Stimulated activated CD4-positive, alpha-beta T cell treated with anti-CD3 and anti-CD28 coated beads, Interleukin-12 subunit alpha, Interleukin-12 subunit beta, amount 100 ng/mL, for 48 hours (primary cell): ENCODE measurements around the gene MORF4L2.
"Not testable (repeated sequence)": the region's sequence is repeated elsewhere in the genome, so short reads cannot be mapped to it uniquely, and the experiment has no call there.

Experiments
- DNase-seq, 3 donors: peaks; one replicate each; pipeline ENCODE4 v3.0.0-alpha.2; 2020; ENCODE audit warnings: low read depth in 2 of 3, low spot score in 1 of 3

Gene MORF4L2

DNA sequence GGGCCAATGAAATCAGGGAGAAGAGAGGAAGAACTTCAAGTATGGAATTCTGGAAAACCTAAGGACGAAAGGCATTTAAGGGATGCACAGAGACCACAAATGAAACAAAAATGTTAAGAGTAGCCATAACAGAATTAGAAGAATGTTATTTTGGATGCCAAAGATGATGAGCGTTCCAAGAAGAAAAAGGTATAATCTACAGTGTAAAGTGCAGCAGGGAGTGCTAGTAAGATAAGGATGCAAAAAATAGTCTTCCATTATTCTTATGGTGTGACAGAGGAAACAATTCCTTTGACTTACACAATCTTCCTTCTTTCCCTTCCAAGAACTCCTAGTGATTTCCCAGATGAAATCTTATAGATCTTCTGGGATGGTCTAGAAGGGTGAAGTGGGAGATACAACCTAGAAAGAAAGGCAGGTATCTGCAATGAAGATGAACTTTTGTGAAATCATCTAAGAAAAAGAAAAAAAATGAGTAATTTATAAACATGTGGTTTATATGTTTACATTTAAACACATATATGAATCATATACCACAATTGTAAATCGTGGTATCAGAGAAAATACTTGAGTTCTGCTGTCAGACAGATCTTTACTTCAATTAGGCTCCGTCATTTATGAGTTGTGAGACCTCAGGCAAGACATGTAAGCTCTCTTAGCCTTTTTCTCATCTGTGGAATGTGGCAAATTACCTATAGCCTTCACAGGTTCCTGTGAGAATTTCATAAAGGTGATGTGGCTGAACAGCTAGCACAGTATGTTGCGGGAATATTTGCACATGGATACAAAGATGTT is 8.1 kb downstream of the MORF4L2 start:
- no peak for DNase-seq

DNA sequence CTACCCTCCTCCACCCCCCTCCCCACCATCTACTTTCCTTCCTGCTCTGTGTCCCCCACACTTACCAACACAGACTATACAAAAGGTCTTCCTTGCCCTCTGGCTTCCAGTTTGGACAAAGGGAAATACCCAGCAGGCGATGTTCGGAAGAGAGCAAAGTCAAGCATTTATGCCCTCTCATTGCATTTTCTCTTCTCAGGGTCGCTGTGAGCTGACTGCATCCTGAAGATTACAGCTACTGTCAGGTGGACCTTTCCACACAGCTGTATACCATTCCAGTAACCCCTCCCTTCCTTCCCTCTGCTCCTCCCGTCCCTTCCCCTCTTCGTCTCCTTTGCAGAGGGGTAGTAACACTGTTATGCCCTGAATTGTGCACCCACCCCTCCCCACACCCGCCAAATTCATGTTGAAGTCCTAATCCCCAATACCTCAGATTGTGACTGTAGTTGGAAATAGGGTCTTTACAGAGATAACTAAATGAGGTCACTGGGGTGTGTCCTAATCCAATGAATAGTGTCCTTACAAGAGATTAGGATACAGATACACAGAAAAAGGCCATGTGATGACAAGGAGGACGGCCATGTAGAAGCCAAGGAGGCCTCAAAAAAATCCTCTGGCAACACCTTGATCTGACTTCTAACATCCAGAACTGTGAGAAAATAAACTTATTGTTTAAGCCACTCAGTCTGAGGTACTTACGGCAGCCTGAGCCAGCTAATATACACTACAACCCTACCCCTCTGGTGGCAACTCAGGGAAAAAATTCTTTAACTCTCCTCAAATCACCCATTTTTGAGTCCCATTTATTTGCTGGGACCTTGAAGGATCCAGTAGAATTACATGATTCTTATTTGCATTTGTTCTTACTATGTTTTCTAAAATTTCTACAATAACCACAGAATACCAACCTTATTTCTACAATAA is 11.7 kb downstream of the MORF4L2 start:
- no peak for DNase-seq

DNA sequence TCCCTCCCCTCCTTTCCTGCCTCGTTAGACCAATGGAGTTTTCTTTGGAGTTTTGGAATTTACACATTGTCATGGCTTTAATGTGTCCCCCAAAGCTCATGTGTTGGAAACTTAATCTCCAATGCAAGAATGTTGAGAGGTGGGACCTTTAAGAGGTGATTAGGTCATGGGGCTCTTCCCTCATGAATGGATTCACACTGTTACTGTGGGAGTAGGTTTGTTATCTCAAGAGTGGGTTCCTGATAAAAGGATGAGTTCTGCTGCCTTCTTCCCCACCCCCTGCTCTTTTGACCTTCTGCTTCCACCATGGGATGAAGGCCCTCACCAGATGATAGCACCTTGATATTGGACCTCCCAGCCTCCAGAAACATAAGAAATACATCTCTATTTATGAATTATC is 16.8 kb downstream of the MORF4L2 start:
- DNase-seq: no peak

DNA sequence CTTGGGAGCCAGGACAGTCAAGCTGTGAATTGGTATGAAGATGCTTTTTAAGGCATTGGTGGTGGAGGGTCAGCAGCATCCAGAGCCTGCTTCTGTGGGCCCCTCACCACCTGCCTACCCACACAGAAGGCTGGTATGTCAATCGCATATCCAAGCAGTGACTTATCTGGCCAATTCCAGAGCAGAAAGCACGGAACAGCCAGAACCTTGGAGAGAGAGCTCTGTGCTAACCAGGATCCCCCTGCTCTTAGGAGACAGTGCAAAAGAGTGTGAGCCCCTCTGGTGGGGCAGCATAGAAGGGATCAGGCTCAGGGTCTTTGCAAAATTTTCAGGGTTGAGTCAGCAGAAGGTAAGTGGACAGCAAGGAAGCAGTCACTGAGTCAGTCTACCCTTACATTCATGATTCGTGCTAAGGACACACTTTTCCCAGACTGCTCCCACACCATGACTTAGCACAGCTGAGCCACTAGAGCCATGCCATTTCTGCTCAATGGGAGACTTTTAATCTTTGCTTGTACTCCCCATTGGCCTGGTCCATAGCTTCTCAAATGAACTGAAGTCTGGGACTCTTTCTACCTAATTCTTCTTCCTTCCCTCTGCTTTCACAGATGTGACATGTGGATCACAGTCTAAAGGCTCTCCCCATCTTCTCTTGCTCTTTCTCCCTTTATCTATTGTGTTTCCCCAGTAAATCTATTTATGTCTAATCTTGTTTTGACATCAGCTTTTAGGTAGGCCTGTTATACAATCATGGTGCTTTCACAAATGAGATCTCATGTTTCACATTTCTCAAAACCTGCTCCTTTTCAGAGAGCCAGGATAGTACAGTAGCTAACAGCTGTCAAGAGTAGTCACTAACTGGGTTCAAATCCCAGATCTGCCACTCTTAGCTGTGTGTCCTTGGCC is 20.0 kb downstream of the MORF4L2 start:
- DNase-seq: no peak

DNA sequence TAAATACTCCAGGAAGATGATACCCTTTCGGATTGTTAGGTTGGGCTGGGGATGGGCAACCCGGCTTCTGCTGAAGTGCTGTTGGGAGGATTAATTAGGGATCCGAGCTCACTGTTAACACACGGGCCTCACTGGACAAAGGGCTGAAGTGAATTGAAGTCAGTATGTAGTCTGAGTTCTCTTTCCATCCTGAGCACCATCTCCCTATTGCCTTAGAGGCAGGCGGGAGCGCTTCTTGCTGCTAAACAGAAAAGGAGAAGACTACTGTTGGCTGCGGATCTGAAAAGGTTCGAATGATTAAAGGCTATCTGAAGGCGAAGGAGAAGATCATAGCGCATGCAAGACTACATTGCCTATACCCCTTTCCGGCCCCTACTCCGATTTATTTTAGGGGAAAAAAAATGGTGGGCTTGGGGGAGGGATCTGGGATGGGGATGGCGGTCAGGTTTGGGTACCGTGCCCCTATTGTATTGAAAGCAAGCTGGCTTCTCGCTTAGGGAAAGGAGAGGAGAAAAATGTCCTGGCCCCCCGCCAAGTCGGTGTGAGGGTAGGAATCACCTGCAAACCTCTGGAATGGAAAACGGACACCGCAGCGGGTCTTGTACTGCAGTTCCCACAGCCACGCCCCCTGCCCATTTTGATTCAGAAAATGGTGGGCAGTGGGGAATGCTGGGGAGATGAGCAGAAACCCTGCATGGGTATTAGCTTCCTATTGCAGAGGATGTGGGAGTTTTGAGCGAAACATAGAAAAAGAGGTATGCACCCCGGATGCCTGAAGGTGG is 22.3 kb downstream of the MORF4L2 start:
- DNase-seq: no peak

DNA sequence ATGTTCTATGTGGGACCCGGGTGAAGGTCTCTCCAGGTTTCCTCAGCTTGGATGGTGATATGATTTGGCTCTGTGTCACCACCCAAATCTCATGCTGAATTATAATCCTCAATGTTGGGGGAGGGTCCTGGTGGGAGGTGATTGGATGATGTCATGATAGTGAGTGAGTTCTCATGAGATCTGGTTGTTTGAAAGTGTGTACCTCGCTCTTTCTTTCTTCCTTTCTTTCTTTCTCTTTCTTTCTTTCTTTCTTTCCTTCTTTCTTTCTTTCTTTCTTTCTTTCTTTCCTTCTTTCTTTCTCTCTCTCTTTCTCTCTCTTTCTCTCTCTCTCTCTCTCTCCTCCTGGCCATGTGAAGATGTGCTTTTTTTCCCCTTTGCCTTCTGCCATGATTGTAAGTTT is 27.0 kb downstream of the MORF4L2 start:
- DNase-seq: not testable (repeated sequence)

DNA sequence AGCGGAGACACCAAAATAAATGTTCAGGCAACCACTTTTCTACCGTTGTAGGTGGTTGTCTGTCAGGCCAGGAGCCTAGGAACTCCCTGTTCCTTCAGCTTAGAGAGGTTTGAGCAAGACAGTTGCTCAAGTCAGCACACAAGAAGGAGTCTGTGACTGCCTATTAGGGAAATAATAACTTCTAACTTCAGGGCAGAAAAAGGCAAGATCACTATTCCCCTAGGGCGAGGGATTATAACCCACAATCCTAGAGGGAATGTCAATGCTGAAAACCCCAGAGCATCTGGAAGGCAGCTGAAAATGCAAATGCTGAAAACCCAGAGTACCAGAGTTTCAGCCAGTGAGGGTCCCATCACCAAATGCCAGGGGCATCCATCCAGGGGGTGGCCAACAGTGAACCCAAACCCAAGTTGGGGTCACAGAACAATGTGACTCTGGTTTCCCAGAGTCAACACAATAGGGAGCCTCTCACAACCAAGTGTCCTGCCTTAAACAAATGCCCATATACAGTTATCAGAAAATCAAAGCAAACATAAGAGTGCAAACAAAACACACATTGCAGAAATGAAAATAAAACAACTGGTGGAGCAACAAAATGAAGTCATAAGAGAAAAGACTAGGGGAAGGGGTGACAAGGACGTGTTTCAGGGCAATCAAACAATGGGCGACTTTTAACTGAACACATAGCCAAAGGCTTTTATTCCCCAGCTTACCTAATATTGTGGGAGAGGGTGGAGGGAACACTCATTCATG is 27.6 kb downstream of the MORF4L2 start:
- no peak for DNase-seq

DNA sequence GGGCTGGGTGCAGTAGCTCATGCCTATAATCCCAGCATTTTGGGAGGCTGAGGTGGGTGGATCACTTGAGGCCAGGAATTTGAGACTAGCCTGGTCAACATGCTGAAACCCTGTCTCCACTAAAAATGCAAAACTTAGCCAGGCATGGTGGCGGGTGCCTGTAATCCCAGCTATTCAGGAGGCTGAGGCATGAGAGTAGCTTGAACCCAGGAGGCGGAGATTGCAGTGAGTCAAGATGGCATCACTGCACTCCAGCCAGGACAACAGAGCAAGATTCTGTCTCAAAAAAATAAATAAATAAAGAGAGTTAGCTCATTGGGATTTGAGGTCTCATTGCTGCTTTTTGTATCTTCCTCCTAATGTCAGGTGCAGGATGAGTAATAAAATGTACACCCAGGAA is 29.4 kb downstream of the MORF4L2 start:
- not testable (repeated sequence) for DNase-seq

DNA sequence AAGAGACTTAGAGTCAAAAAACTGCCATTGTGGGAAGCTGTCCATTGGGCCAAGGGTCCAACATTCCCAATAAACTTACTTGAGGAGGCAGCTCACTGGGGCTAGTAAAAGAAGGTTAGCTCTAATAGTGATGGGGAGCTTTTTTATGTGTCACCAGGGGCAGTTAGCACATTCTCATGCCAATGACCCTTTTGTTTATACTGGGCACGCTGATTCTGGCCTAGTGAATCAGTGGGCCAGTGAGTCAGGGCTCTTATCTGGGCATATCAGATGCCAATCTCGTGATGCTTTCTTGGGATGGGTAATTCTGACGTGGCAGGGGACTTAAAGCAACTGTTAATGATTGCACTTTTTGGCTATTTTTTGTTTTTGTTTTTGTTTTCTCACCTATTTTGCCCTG is 29.9 kb downstream of the MORF4L2 start:
- no peak for DNase-seq

DNA sequence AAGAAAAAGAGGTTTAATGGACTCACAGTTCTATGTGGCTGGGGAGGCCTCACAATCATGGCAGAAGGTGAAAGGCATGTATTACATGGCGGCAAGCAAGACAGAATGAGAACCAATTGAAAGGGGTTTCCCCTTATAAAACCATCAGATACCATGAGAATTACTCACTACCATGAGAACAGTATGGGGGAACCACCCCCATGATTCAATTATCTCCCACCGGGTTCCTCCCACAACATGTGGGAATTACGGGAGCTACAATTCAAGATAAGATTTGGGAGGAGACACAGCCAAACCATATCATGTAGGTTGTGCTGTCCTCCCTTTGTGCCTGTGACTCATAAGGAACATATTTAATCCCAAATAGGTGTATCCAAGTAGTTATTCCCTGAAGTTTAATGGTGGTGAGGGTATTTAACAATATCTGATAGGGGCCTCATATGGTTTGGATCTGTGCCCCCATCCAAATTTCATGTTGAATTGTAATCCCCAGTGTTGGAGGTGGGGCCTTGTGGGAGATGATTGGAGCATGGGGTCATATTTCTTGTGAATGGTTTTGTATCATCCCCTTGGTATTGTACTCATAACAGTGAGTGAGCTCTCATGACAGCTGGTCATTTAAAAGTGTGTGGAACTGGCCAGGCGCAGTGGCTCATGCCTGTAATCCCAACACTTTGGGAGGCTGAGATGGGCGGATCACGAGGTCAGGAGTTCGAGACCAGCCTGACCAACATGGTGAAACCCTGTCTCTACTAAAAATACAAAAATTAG is 31.1 kb downstream of the MORF4L2 start:
- DNase-seq: not testable (repeated sequence)

DNA sequence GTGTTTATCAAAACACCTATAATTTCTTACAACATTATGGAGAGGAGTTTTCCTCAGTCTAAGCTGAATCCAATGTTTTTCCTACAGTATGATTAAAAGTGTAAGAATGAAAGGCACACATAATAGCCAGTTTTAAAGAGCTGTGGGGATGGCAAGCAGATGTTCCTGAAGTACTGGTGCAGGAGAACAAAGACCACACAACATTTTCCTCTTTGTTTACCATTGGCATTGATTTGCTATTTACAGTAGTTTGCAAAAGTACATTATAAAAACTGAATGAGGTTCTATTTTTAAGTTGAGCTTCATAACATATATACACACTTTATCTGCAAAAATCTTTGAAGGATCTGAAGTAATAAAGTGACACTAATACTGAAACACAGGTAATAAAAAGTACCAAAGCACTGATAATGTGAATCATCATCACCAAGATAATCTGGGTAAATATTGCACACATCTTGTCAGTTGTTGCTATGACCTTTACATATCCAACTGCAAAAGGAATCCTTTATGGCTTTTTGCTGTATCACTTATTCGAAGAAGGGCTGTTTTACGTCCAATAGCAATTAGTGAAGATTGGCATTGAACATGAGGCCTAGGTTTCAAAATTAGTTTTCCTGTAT is 35.2 kb downstream of the MORF4L2 start:
- DNase-seq: no peak

DNA sequence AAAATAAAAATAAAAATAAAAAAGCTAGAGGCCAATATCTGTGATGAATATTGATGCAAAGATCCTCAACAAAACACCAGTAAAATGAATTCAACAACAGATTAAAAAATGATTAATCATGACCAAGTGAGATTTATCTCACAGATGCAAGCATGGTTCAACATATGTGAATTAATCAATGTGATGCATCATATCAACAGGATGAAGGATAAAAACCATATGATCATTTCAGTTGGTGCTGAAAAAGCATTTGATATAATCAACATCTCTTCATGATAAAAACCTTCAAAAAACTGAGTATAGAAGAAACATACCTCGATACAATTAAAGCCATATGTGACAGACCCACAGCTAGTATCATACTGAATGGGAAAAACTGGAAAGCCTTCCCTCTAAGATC is 38.9 kb downstream of the MORF4L2 start:
- no peak for DNase-seq

DNA sequence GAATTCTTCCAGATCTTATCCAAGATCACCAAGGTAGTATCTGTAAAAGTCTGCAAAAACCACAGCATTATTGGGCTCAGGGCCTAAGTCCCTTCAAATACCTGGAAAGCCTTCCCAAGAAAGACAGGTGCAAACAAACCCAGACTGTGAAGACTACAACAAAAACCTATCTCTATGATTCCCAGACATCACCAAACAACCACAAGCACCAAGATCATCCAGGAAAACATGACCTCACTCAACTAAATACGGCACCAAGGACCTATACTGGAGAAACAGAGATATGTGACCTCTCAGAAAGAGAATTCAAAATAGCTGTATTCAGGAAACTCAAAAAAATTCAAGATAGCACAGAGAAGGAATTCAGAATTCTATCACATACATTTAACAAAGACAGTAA is 42.4 kb downstream of the MORF4L2 start:
- no peak for DNase-seq

DNA sequence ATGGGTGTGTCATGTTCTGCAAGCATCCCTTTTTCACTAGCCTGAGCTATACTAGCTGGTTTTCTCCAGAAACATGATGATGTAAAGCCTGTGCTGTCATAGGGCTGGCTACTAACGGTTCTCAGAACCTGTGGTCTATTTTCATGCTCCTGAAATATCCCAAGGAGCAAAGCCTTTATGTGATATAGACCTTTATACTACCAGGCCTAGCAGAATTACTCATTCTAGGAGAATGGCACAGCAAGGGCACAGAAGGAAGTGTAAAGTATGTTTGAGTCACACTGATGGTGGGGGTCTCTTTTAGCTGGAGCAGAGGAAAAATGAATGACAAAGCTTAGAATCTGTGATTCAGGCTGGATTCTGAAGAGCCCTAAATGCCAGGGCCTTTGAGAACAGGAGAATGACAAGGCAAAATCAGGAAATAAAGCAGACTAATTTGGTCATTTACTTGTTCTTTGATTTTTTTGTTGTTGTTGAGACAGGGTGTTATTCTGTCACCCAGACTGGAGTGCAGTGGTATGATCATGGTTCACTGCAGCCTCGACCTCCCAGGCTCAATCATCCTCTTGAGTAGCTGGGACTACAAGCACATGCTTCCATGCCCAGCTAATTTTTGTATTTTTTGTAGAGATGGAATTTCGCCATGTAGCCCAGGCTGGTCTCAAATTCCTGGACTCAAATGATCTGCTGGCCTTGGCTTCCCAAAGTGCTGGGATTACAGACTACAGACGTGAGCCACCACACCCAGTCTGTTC is 45.9 kb downstream of the MORF4L2 start:
- no peak for DNase-seq

DNA sequence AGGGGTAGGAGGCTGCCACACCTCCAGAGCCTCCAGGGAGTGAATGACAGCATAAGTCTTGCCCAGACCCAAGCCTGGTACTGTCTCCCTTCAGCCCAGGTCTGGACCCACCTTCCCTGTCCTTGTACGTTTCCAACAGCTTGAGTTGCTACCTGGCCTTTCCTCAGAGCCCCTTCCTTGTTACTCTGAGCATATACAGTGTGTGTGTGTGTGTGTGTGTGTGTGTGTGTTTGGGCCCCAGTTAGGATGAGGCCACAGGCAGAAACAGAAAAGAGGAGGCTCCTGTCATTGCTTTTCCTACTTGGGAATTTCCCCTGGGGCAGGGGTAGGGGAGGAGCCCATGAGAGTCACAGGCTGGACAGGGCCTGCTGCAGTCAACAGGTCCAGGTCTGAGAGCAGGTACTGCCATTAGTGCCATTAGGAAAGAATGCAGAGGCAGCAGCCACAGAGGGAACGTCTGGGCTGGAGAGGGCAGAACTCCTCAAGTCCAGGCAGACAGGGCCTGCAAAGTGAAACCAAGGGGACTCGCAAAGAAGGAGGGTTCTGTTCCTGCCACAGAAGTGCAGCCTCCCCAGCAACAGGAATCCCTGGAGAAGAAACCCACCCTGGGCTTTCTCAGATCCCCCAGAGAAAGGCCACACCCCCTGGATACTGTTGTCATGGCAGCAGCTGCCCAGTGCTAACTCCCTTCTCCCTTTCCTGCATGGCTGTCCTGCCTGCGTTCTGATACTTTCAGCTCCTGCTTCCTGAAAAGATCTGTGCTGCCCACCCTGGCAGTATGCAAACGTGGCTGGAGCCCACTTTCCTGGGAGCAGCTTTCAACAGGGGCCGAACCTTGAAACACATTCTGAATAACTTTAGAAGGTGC is 47.8 kb downstream of the MORF4L2 start:
- not testable (repeated sequence) for DNase-seq

DNA sequence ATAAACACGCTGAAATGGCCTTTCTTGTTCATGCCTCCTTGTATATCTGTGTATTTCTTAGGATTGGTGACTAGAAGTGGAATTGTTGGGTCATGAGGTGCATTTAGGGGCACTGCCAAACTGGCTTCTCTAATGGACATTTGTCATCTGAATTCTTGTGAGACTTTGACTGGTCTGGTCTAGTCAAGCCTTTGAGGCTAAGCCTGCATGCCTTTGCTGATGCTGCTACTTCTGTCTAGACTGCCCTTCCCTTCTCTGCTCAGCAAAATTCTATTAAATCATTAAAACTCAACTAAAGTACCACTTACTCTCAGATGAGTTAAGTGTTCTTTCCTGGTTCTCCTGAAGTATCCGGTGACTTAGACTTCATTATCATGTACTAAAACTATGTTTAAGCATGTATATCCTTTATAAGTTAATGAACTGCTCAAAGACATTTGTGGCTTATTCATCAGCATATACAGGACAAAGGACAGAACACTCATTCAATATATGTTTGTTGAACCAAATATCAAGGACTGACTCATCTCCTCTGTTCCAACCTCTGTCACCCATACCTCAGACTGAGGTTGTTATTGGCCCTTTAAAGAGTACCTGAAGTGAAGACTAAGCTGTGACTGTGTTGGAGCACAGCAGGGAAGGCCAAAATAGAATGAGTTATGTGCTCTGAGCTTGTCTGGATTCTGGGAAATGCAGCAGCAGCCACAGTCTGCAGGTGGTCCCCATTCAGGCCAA is 48.7 kb downstream of the MORF4L2 start:
- DNase-seq: no peak
